AG09309 (cell line): ENCODE data around the gene FHOD3.

ENCODE experiments used
- DNase-seq: peaks from one replicate; pipeline ENCODE4 v3.0.0-alpha.2; 2010; ENCODE audit warnings: low read depth
- H3K4me3 ChIP-seq: 2 replicates; pipeline ENCODE4 v1.5.1; 2011; ENCODE audit warnings: mild to moderate bottlenecking, low read depth, low read length, moderate library complexity; ENCODE audit not compliant: control insufficient read depth
- CTCF ChIP-seq: IDR thresholded peaks from 2 replicates; pipeline ENCODE4 v1.5.1; 2011; ENCODE audit warnings: mild to moderate bottlenecking, low read depth, low read length, inconsistent platforms; ENCODE audit not compliant: insufficient read depth, control insufficient read depth; ENCODE audit errors: missing control alignments

Gene FHOD3

GRCh38 chr18:36817039-36817438 lies 519.5 kb downstream of the FHOD3 start:
- no peak for TF ChIP-seq CTCF
- no peak for DNase-seq
- no peak overlapping the region for H3K4me3 ChIP-seq

- DNase-seq = no peak
- H3K4me3 ChIP-seq = no peak overlapping the region
- TF ChIP-seq CTCF = no peak
Measured at GRCh38 chr18:36818652-36819051, 521.1 kb downstream of the FHOD3 start.

GRCh38 chr18:36819621-36820020 lies 522.1 kb downstream of the FHOD3 start:
- no peak for DNase-seq
- TF ChIP-seq CTCF = no peak
- no peak overlapping the region for H3K4me3 ChIP-seq

- DNase-seq = no peak
- no peak overlapping the region for H3K4me3 ChIP-seq
- no peak for TF ChIP-seq CTCF
Measured at GRCh38 chr18:36821681-36822080, 524.2 kb downstream of the FHOD3 start.

- H3K4me3 ChIP-seq = no peak overlapping the region
- no peak for TF ChIP-seq CTCF
- no peak for DNase-seq
Measured at GRCh38 chr18:36825526-36825925, 528.0 kb downstream of the FHOD3 start.

- no peak for DNase-seq
Measured at GRCh38 chr18:36826556-36826955, 529.0 kb downstream of the FHOD3 start.

More at GRCh38 chr18:36826556-36826955, 529.0 kb downstream of the FHOD3 start:
- H3K4me3 ChIP-seq = no peak overlapping the region
- TF ChIP-seq CTCF = no peak
